Gastroesophageal sphincter (tissue), 3 donors: ENCODE data around the gene SFT2D3.

Experiments
- CTCF ChIP-seq, 4 experiments: fragments of 200-600 bp in 2 of 4; fragments of 450-650 bp in 2 of 4; sonication (generic) in 1 of 4; IDR thresholded peaks; one replicate each; pipeline ENCODE4 v1.5.1; 2017 to 2019; ENCODE audit warnings: antibody characterized with exemption in 4 of 4, mild to moderate bottlenecking in 2 of 4, moderate library complexity in 2 of 4
- POLR2A ChIP-seq, 2 donors: fragments of 450-650 bp; IDR thresholded peaks; one replicate each; pipeline ENCODE4 v1.6.1; 2017; ENCODE audit warnings: antibody characterized with exemption in 2 of 2, mild to moderate bottlenecking in 2 of 2, moderate library complexity in 1 of 2

GRCh38 chr2:127694986-127695385 lies 6.3 kb upstream of the SFT2D3 start:
- TF ChIP-seq CTCF (IDR thresholded peaks at IDR 0.05) (no peak), POLR2A (IDR thresholded peaks at IDR 0.05) (no peak)
